Stimulated activated naive B cell treated with anti-CD40 and anti-IgM and Interleukin-4, amounts not matched to agents 10 μg/mL and 1 μg/mL and 100 μg/mL, for 72 hours (primary cell): ENCODE data around the gene RASL11B.

Experiments used
- ATAC-seq, 2 donors: fragments of 150-1000 bp; cut with Tn5 transposase; replicated peaks; 2 replicates each; pipeline ENCODE4 v1.10.0; 2021; ENCODE audit warnings: moderate library complexity in 1 of 2
- DNase-seq: peaks from one replicate; pipeline ENCODE4 v3.0.0; 2021
- H3K27ac Mint-ChIP-seq: one replicate; pipeline ENCODE4 v1.8.0; 2022; ENCODE audit warnings: mild to moderate bottlenecking, mixed read lengths
- H3K27me3 Mint-ChIP-seq, 2 donors: one replicate each; pipeline ENCODE4 v1.8.0; 2022; ENCODE audit warnings: mixed read lengths in 2 of 2
- H3K36me3 Mint-ChIP-seq, 2 donors: one replicate each; pipeline ENCODE4 v1.8.0; 2022; ENCODE audit warnings: mixed read lengths in 2 of 2, mild to moderate bottlenecking in 1 of 2
- H3K4me1 Mint-ChIP-seq, 2 donors: one replicate each; pipeline ENCODE4 v1.8.0; 2022; ENCODE audit warnings: mixed read lengths in 2 of 2, mild to moderate bottlenecking in 1 of 2
- H3K4me3 Mint-ChIP-seq, 2 donors: one replicate each; pipeline ENCODE4 v1.8.0; 2022; ENCODE audit warnings: mild to moderate bottlenecking in 2 of 2, mixed read lengths in 2 of 2, moderate library complexity in 1 of 2
- H3K9me3 Mint-ChIP-seq, 2 donors: one replicate each; pipeline ENCODE4 v1.8.0; 2022; ENCODE audit warnings: mixed read lengths in 2 of 2, mild to moderate bottlenecking in 1 of 2

The RASL11B gene

GRCh38 chr4:52892880-52893279 is 30.8 kb downstream of the RASL11B start:
- H3K27ac Mint-ChIP-seq = no peak overlapping the region
- H3K9me3 Mint-ChIP-seq = peaks cover 6 to 8% of the 10 kb centered on the region in 2 donors
- H3K36me3 Mint-ChIP-seq = peaks cover 25 to 32% of the 10 kb centered on the region in 2 donors
- ATAC-seq (no peak), DNase-seq (no peak)
- H3K27me3 Mint-ChIP-seq = no peaks in the 10 kb centered on the region
- no peak overlapping the region for H3K4me3 Mint-ChIP-seq
- no peaks in the 10 kb centered on the region for H3K4me1 Mint-ChIP-seq

- Mint-ChIP-seq H3K36me3 (peaks cover 19 to 33% of the 10 kb centered on the region in 2 donors), H3K4me1 (no peaks in the 10 kb centered on the region), H3K27ac (no peak overlapping the region), H3K4me3 (no peak overlapping the region), H3K9me3 (peaks cover 7 to 9% of the 10 kb centered on the region in 2 donors), H3K27me3 (no peaks in the 10 kb centered on the region)
- ATAC-seq = no peak
- DNase-seq = no peak
These were observed 32.3 kb downstream of the RASL11B start for GRCh38 chr4:52894443-52894842.

GRCh38 chr4:52903273-52903672 is 41.2 kb downstream of the RASL11B start:
- no peak overlapping the region for H3K27ac Mint-ChIP-seq
- H3K27me3 Mint-ChIP-seq = no peaks in the 10 kb centered on the region
- ATAC-seq = no peak
- DNase-seq = no peak
- no peak overlapping the region for H3K4me3 Mint-ChIP-seq
- H3K9me3 Mint-ChIP-seq = peaks cover 3 to 9% of the 10 kb centered on the region in 2 donors
- H3K4me1 Mint-ChIP-seq = no peaks in the 10 kb centered on the region
- H3K36me3 Mint-ChIP-seq = peaks cover 67 to 83% of the 10 kb centered on the region in 2 donors

- DNase-seq = no peak
- H3K4me1 Mint-ChIP-seq = no peaks in the 10 kb centered on the region
- H3K9me3 Mint-ChIP-seq = peaks cover 0 to 3% of the 10 kb centered on the region in 2 donors
- H3K27ac Mint-ChIP-seq = no peak overlapping the region
- peaks cover 69 to 81% of the 10 kb centered on the region in 2 donors for H3K36me3 Mint-ChIP-seq
- H3K4me3 Mint-ChIP-seq = no peak overlapping the region
- no peaks in the 10 kb centered on the region for H3K27me3 Mint-ChIP-seq
- no peak for ATAC-seq
These were observed 42.3 kb downstream of the RASL11B start for GRCh38 chr4:52904421-52904820.

GRCh38 chr4:52907510-52907909 is 45.4 kb downstream of the RASL11B start:
- H3K9me3 Mint-ChIP-seq = no peaks in the 10 kb centered on the region
- H3K4me3 Mint-ChIP-seq = no peak overlapping the region
- peaks cover 0 to 4% of the 10 kb centered on the region in 2 donors for H3K4me1 Mint-ChIP-seq
- no peak for ATAC-seq
- H3K36me3 Mint-ChIP-seq = peaks cover 50 to 61% of the 10 kb centered on the region in 2 donors
- DNase-seq = no peak
- no peak overlapping the region for H3K27ac Mint-ChIP-seq
- no peaks in the 10 kb centered on the region for H3K27me3 Mint-ChIP-seq

- Mint-ChIP-seq H3K4me3 (no peak overlapping the region), H3K27ac (no peak overlapping the region), H3K4me1 (peaks cover 3 to 4% of the 10 kb centered on the region in 2 donors), H3K9me3 (no peaks in the 10 kb centered on the region), H3K27me3 (no peaks in the 10 kb centered on the region), H3K36me3 (peaks cover 36 to 44% of the 10 kb centered on the region in 2 donors)
- no peak for ATAC-seq
- DNase-seq = no peak
These were observed 48.0 kb downstream of the RASL11B start for GRCh38 chr4:52910115-52910514.

GRCh38 chr4:52911684-52912294 is 49.7 kb downstream of the RASL11B start:
- DNase-seq (peak; percentile 36), ATAC-seq (peak in 1 of 2 donors; percentile 59)
- no peaks in the 10 kb centered on the region for H3K9me3 Mint-ChIP-seq
- peaks cover 22 to 28% of the 10 kb centered on the region in 2 donors for H3K36me3 Mint-ChIP-seq
- no peak overlapping the region for H3K4me3 Mint-ChIP-seq
- no peaks in the 10 kb centered on the region for H3K27me3 Mint-ChIP-seq
- H3K4me1 Mint-ChIP-seq = peaks cover 3 to 4% of the 10 kb centered on the region in 2 donors
- no peak overlapping the region for H3K27ac Mint-ChIP-seq

- Mint-ChIP-seq H3K9me3 (no peaks in the 10 kb centered on the region), H3K4me1 (peaks cover 3 to 4% of the 10 kb centered on the region in 2 donors), H3K27me3 (no peaks in the 10 kb centered on the region), H3K4me3 (no peak overlapping the region), H3K36me3 (peaks cover 14 to 20% of the 10 kb centered on the region in 2 donors), H3K27ac (peak overlapping the region; percentile 20)
- ATAC-seq = no peak
- DNase-seq = no peak
These were observed 50.5 kb downstream of the RASL11B start for GRCh38 chr4:52912608-52913007.

- Mint-ChIP-seq H3K36me3 (peaks cover 11 to 16% of the 10 kb centered on the region in 2 donors), H3K4me3 (no peak overlapping the region), H3K9me3 (no peaks in the 10 kb centered on the region), H3K27ac (no peak overlapping the region), H3K27me3 (no peaks in the 10 kb centered on the region), H3K4me1 (peaks cover 3 to 4% of the 10 kb centered on the region in 2 donors)
- DNase-seq = no peak
- ATAC-seq = no peak
These were observed 52.0 kb downstream of the RASL11B start for GRCh38 chr4:52914051-52914605.

- no peak for ATAC-seq
- no peak for DNase-seq
- H3K27me3 Mint-ChIP-seq = no peaks in the 10 kb centered on the region
- H3K27ac Mint-ChIP-seq = no peak overlapping the region
- no peaks in the 10 kb centered on the region for H3K9me3 Mint-ChIP-seq
- peaks cover 3 to 4% of the 10 kb centered on the region in 2 donors for H3K4me1 Mint-ChIP-seq
- peaks cover 14 to 22% of the 10 kb centered on the region in 2 donors for H3K36me3 Mint-ChIP-seq
- H3K4me3 Mint-ChIP-seq = no peak overlapping the region
These were observed 53.1 kb downstream of the RASL11B start for GRCh38 chr4:52915191-52915590.

- Mint-ChIP-seq H3K4me3 (no peak overlapping the region), H3K27ac (no peak overlapping the region), H3K9me3 (no peaks in the 10 kb centered on the region), H3K27me3 (no peaks in the 10 kb centered on the region), H3K4me1 (peaks cover 3 to 4% of the 10 kb centered on the region in 2 donors), H3K36me3 (peaks cover 16 to 26% of the 10 kb centered on the region in 2 donors)
- ATAC-seq (no peak), DNase-seq (no peak)
These were observed 53.7 kb downstream of the RASL11B start for GRCh38 chr4:52915730-52916300.
